ENCODE measurements around the gene CAMKV. TPM values are rescaled to one million over a fixed set of nuclear protein-coding genes. Genes with fewer than 3 reads are reported as not detected.
A peak's percentile ranks its signal among the peaks of the same experiment; 100 is the strongest.

The CAMKV gene
- total and polyA plus RNA-seq, 10 of the 15 experiments (the other 5 are each of a cell fraction or from before 2014, with no cell fraction given), result 0.06 to 0.20 TPM; not detected in 8

GRCh38 chr3:49901366-49902339 lies 31.9 kb upstream of the CAMKV start (continued):
- TF ChIP-seq SMAD1 (IDR thresholded peaks at IDR 0.05; ENCODE audit: low read depth, partially characterized antibody), result no peak
- TF ChIP-seq ZNF274 (IDR thresholded peaks at IDR 0.05; ENCODE audit: insufficient read depth, insufficient read length), result no peak
- TF ChIP-seq ZNF592 (IDR thresholded peaks at IDR 0.05), result no peak
- peak; percentile 48 for TF ChIP-seq PBX3 (IDR thresholded peaks at IDR 0.05; ENCODE audit: insufficient replicate concordance, low read depth, low read length)
- no peak for TF ChIP-seq IRF5 (IDR thresholded peaks at IDR 0.05; ENCODE audit: borderline replicate concordance)
- no peak for TF ChIP-seq NBN (IDR thresholded peaks at IDR 0.05)
- no peak for TF ChIP-seq E4F1 (IDR thresholded peaks at IDR 0.05; ENCODE audit: borderline replicate concordance, partially characterized antibody)
- TF ChIP-seq NR2F1 (conservative IDR thresholded peaks at IDR 0.05), result no peak
- TF ChIP-seq PRDM15 (CRISPR knock-in tag; IDR thresholded peaks at IDR 0.05), result no peak
- TF ChIP-seq MYB (IDR thresholded peaks at IDR 0.05; ENCODE audit: borderline replicate concordance, low read depth, low read length), result no peak
- no peak for TF ChIP-seq HSF1 (IDR thresholded peaks at IDR 0.05; ENCODE audit: low read depth, low read length)
- no peak for TF ChIP-seq ZNF24 (IDR thresholded peaks at IDR 0.05)

Measured in GM12878 (cell line).